A673 (cell line): ENCODE data around the gene FCHO1.
"Not testable (repeated sequence)": the region's sequence is repeated elsewhere in the genome, so short reads cannot be mapped to it uniquely, and the experiment has no call there.

ENCODE experiments used
- EZH2 ChIP-seq: fragments of 200-600 bp; sonication (generic); IDR thresholded peaks from 2 replicates; pipeline ENCODE4 v1.6.1; 2017; ENCODE audit warnings: borderline replicate concordance, low read depth, mild to moderate bottlenecking, mixed read lengths, antibody characterized with exemption, low read length; ENCODE audit not compliant: poor library complexity, severe bottlenecking
- TF ChIP-seq, protein P1 (sequence below): fragments of 300-800, 200-600 bp; sonication (generic); conservative IDR thresholded peaks from 2 replicates; pipeline ENCODE4 v1.5.1; 2017; ENCODE audit warnings: low read depth, mild to moderate bottlenecking, antibody characterized with exemption, low read length, moderate library complexity, mixed read lengths

DNA sequence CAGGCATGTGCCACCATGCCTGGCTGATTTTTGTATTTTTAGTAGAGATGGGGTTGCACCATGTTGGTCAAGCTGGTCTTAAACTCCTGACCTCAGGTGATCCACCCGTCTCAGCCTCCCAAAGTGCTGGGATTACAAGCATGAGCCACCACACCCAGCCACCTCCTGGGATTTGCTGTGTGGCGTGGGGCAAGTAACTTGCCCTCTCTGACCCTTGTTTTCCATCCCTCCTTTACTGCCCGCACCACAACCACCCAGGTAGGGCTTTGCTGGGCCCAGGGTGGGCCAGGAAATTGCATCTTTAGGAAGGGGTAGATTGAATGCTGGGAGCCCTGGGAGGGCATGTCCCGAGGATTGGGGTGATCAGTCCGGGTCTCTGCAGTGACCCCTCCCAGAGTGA lies 32.4 kb downstream of the FCHO1 start:
- TF ChIP-seq, protein P1, sequence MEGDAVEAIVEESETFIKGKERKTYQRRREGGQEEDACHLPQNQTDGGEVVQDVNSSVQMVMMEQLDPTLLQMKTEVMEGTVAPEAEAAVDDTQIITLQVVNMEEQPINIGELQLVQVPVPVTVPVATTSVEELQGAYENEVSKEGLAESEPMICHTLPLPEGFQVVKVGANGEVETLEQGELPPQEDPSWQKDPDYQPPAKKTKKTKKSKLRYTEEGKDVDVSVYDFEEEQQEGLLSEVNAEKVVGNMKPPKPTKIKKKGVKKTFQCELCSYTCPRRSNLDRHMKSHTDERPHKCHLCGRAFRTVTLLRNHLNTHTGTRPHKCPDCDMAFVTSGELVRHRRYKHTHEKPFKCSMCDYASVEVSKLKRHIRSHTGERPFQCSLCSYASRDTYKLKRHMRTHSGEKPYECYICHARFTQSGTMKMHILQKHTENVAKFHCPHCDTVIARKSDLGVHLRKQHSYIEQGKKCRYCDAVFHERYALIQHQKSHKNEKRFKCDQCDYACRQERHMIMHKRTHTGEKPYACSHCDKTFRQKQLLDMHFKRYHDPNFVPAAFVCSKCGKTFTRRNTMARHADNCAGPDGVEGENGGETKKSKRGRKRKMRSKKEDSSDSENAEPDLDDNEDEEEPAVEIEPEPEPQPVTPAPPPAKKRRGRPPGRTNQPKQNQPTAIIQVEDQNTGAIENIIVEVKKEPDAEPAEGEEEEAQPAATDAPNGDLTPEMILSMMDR, result not testable (repeated sequence)
- not testable (repeated sequence) for TF ChIP-seq EZH2
